ENCODE data around the gene MRPL41.
"Not testable (repeated sequence)": the region's sequence is repeated elsewhere in the genome, so short reads cannot be mapped to it uniquely, and the experiment has no call there.

Gene MRPL41

DNA sequence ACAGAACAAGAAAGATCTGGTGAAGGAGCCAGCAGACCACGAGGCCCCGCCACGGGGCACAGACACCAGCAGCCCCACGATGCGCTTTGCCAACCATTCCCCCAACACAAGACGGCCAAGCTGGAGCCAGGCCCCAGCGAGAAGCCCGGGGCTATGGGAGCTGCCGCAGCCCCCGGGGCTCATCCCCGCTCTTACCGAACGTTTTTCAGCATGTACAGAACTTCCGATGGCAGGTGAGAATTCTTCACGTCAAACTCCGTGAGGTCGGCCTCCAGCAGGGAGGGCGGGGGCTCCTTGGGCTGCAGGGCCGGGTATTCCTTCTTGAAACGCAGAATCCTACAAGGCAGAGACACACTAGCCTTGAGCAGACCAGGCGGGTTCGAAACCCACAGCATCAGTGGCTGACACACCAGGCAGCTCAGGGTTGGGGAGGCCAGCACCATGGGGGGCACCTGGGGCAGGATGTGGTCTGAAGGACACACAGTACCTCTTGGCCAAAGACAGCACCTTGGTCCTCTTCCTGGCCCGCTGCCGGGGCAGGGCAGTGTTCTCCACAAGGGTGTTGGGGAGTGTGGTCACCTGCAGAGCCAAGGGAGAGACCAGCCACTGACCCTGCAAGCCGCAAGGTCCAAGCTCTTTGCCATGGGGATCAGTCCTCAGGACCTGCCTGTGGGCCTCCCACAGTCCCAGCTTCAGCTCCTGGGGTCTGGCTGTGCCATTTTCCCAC is 8.3 kb upstream of the MRPL41 start:
- no peak for DNase-seq (ENCODE audit: low read depth, low spot score)
- POLR2A ChIA-PET = no interaction called here
- no peak overlapping the region for H3K4me3 ChIP-seq (ENCODE audit: low read depth, low read length)
- CTCF ChIA-PET = interaction anchor here (1.0 to 4.5 kb wide), 5 partner anchors 8 to 18 kb away, joined by 3 to 17 read pairs (median 6); partner anchors contain the start of genes MRPL41 and PNPLA7
- TF ChIP-seq, protein P1, sequence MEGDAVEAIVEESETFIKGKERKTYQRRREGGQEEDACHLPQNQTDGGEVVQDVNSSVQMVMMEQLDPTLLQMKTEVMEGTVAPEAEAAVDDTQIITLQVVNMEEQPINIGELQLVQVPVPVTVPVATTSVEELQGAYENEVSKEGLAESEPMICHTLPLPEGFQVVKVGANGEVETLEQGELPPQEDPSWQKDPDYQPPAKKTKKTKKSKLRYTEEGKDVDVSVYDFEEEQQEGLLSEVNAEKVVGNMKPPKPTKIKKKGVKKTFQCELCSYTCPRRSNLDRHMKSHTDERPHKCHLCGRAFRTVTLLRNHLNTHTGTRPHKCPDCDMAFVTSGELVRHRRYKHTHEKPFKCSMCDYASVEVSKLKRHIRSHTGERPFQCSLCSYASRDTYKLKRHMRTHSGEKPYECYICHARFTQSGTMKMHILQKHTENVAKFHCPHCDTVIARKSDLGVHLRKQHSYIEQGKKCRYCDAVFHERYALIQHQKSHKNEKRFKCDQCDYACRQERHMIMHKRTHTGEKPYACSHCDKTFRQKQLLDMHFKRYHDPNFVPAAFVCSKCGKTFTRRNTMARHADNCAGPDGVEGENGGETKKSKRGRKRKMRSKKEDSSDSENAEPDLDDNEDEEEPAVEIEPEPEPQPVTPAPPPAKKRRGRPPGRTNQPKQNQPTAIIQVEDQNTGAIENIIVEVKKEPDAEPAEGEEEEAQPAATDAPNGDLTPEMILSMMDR (IDR thresholded peaks at IDR 0.05; ENCODE audit: insufficient read depth, low read length, missing control alignments) = no peak

DNA sequence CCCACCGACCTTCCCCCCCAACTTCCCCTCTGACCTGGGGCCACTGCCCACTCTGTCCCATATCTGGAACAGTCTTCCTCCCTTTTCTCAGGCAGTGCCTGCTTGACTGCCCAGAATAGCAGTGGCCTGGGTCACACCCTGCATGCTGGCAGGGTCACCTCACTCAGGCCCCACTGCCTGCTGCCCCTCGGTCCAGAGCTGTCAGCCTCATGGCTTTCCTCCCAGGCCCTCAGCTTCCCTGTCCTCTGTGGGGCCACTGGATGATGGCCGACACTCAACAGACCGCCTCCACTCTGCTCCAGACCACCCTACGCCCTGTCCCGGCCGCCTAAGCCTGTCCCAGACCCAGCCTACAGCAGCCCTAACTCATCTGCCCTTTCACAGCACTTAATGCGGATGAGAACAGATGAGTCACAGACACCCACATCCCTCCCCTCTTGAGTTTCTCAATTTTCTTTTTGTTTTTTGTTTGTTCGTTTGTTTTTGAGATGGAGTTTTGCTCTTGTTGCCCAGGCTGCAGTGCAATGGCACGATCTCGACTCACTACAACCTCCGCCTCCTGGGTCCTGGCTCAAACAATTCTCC is 7.4 kb upstream of the MRPL41 start:
- TF ChIP-seq, protein P1 (IDR thresholded peaks at IDR 0.05; ENCODE audit: insufficient read depth, low read length, missing control alignments) = no peak
- POLR2A ChIA-PET = no interaction called here
- CTCF ChIA-PET = interaction anchor here (1.4 to 4.5 kb wide), 4 partner anchors 9 to 13 kb away, joined by 5 to 17 read pairs (median 11); no protein-coding TSS in a partner anchor
- no peak overlapping the region for H3K4me3 ChIP-seq (ENCODE audit: low read depth, low read length)
- no peak for DNase-seq (ENCODE audit: low read depth, low spot score)

DNA sequence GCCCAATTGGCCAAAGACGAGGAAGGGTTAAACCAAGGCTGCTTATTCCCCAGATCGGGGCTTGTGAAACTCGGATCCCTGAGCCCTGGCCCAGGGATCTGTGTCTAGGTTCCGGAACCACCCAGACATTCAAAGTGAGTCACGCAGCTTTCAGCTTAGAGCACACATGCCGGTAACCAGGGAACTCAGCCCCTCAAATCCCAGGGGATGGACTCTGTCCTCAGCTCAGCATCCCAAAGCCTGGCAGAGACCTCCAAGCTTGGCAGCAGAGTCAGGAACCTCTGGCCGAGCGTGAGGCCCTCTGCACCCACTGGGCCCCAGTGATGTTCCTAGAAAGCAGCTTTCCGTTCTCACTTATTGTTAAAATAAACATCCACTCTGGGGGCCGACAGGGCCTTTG is 6.6 kb upstream of the MRPL41 start:
- TF ChIP-seq, protein P1 (IDR thresholded peaks at IDR 0.05; ENCODE audit: insufficient read depth, low read length, missing control alignments) = no peak
- H3K4me3 ChIP-seq (ENCODE audit: low read depth, low read length) = no peak overlapping the region
- CTCF ChIA-PET = interaction anchor here (0.9 to 2.1 kb wide), 5 partner anchors 8 to 20 kb away, joined by 4 to 16 read pairs (median 5); no protein-coding TSS in a partner anchor
- DNase-seq (ENCODE audit: low read depth, low spot score) = no peak
- POLR2A ChIA-PET = no interaction called here

DNA sequence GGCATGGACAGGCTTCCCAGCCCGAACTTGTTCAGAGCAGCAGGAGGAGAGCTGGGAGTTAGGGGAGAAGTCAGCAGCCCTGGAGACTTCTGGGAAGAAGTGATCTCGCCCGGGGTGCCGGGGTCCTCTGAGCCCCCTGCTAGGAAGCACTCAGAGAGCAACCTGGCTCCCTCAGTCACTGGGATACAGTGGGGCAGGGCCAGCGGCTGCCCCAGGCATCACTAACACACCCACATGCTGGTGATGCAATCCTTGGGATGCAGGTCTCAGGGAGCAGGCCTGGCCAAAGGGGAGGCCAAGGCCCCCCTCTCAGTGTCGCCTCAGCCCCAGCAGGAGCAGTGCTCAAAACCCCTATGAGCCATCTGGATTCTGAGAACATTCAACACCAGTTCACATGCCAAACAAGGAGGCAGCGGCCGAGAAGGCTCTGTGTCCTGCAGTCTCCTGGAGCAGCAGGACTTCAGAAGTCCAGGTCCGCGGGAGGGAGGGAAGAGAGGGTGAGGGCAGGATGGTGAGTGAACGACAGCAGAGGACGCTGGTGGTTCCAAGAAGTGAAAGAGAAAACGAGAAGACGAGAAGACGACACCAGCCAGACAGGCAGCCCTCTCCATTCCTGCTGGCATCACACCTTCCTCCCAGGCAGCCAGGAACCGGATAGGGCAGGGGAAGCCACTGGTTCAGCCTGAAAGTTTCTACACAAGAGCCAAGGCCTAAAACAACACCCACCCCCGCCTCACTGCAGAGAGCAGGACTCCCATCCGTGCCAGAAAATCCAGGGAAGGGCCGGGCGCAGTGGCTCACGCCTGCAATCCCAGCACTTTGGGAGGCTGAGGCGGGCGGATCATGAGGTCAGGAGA is 3.8 kb upstream of the MRPL41 start:
- no peak for DNase-seq (ENCODE audit: low read depth, low spot score)
- POLR2A ChIA-PET = no interaction called here
- TF ChIP-seq, protein P1 (IDR thresholded peaks at IDR 0.05; ENCODE audit: insufficient read depth, low read length, missing control alignments) = no peak
- CTCF ChIA-PET = interaction anchor here (1.2 kb wide), 1 partner anchor 13 kb away, joined by 5 read pairs; no protein-coding TSS in a partner anchor
- no peak overlapping the region for H3K4me3 ChIP-seq (ENCODE audit: low read depth, low read length)

DNA sequence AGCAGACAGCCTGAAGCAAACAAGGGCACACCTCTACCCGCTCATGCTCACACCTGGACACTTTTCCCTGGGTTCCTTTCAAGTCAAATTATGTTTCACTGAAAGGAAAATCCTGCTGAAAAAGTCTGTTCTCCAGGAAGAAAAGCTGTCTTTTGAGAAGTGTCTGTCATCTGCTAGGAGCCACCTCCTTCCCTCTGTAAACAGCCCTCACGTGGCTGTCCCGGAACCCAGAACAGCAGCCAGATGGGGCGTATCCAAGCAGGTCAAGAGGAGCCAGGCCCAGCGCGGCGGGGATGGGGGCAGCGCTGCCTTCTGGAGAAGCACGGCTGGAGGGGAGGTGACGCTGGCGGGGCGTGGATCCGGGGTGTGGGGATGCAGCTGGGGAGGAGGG is 1.5 kb upstream of the MRPL41 start, which contains the start of gene PNPLA7:
TSS of gene PNPLA7 (minus strand) at position 172 of the 391 bp plus-strand sequence. CDS start 205 bp downstream, outside the sequence.
- CTCF ChIA-PET = interaction anchor here (1.2 to 2.6 kb wide), 4 partner anchors 8 to 29 kb away, joined by 3 to 11 read pairs (median 6); partner anchors contain the start of gene DPH7
- no peak for DNase-seq (ENCODE audit: low read depth, low spot score)
- TF ChIP-seq, protein P1 (IDR thresholded peaks at IDR 0.05; ENCODE audit: insufficient read depth, low read length, missing control alignments) = no peak
- POLR2A ChIA-PET = no interaction called here
- peak within 1 kb of the TSS; percentile 69 for H3K4me3 ChIP-seq (ENCODE audit: low read depth, low read length)

DNA sequence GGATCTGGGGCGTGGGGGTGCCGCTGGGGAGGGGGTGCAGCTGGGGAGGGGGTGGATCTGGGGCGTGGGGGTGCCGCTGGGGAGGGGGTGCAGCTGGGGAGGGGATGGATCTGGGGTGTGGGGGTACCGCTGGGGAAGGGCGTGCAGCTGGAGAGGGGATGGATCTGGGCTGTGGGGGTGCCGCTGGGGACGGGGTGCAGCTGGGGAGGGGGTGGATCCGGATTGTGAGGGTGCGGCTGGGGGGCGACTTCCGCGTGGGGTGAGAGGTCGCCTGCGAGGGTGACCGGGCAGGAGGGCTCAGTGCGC is 768 bp upstream of the MRPL41 start:
- ChIA-PET POLR2A (interaction anchor here (0.6 kb wide), 1 partner anchor 13 kb away, joined by 3 read pairs; no protein-coding TSS in a partner anchor), CTCF (interaction anchor here (1.2 to 2.6 kb wide), 4 partner anchors 8 to 29 kb away, joined by 3 to 11 read pairs (median 6); partner anchors contain the start of gene DPH7)
- DNase-seq (ENCODE audit: low read depth, low spot score) = not testable (repeated sequence)
- H3K4me3 ChIP-seq (ENCODE audit: low read depth, low read length) = peak overlapping the region; percentile 69
